GM18498 (cell line): Measurements from ENCODE around the gene DCAF12L2.
"Not testable (repeated sequence)": the region's sequence is repeated elsewhere in the genome, so short reads cannot be mapped to it uniquely, and the experiment has no call there.

Experiments used
- ATAC-seq: cut with Tn5 transposase; IDR thresholded peaks from one replicate; pipeline ENCODE4 v1.9.1; 2021; ENCODE audit warnings: mild to moderate bottlenecking, moderate library complexity; ENCODE audit not compliant: unreplicated experiment

Gene DCAF12L2

GRCh38 chrX:126165721-126166461 is at the start of gene DCAF12L2:
Gene DCAF12L2 (minus strand): TSS chrX:126166289. CDS start chrX:126165924, 365 bp downstream.
- ATAC-seq, result no peak

- ATAC-seq, result not testable (repeated sequence)
Observed at GRCh38 chrX:126190888-126191287, 24.8 kb upstream of the DCAF12L2 start.

GRCh38 chrX:126177133-126177840 is 11.2 kb upstream of the DCAF12L2 start:
- ATAC-seq, result no peak

- ATAC-seq, result no peak
Observed at GRCh38 chrX:126170720-126171119, 4.6 kb upstream of the DCAF12L2 start.

GRCh38 chrX:126167560-126167959 is 1.5 kb upstream of the DCAF12L2 start:
- no peak for ATAC-seq

- no peak for ATAC-seq
Observed at GRCh38 chrX:126165401-126165720, 728 bp downstream of the DCAF12L2 start.

- no peak for ATAC-seq
Observed at GRCh38 chrX:126164689-126165400, 1.2 kb downstream of the DCAF12L2 start.

GRCh38 chrX:126164226-126164625 is 1.9 kb downstream of the DCAF12L2 start:
- no peak for ATAC-seq

GRCh38 chrX:126141014-126141413 is 25.1 kb downstream of the DCAF12L2 start:
- ATAC-seq, result no peak

- no peak for ATAC-seq
Observed at GRCh38 chrX:126137899-126138298, 28.2 kb downstream of the DCAF12L2 start.

- ATAC-seq, result no peak
Observed at GRCh38 chrX:126124721-126125120, 41.4 kb downstream of the DCAF12L2 start.
